ENCODE data around the gene ITGA8. TPM values are rescaled to one million over a fixed set of nuclear protein-coding genes. Genes with fewer than 3 reads are reported as not detected.

The ITGA8 gene
- total and polyA plus RNA-seq, 9 of the 15 experiments (the other 6 are each of a cell fraction or from before 2014, with no cell fraction given), result 0.01 to 0.07 (median 0.04) TPM; not detected in 5

DNA sequence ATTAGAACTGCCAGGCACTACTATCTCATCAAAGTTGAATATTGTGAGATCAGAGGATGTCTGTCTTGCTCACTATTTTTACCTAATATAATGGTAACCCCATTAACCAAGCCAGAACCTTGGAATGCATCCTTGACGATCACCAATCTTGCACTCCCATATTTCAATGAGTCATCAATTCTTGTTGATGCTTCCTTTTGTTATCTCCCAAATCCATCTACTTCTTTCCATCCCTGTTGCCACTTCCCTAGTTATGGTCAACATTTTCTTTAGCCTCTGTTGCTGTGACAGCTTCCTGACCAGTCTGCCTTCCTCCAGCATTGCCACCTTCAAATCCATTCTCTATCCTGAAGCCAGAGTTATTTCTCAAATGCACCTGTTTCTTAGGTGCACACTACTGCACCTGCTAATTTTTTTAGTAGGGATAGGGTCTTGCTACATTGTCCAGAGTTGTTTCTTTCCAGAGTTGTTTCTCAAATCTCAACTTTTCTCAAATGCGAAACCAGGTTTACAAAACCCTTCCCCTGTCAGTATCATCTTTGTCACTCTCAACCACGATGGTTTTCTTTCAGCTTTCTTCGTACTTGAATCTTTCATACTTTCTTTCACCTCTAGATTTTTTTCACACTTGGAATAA is 15.7 kb downstream of the ITGA8 start (continued):
- TF ChIP-seq NRF1 (conservative IDR thresholded peaks at IDR 0.05 in 1 of 2, IDR thresholded peaks at IDR 0.05 in 1 of 2) (peak in 1 of 2 experiments; percentile 0; a peak in 1 of 4 replicates), SIRT6 (IDR thresholded peaks at IDR 0.05; ENCODE audit: low read depth, low read length) (no peak), CREM (IDR thresholded peaks at IDR 0.05; ENCODE audit: low read depth) (no peak), COPS2 (conservative IDR thresholded peaks at IDR 0.05) (no peak), POLR2H (tag; IDR thresholded peaks at IDR 0.05; ENCODE audit: low read depth) (no peak), PURB (CRISPR knock-in tag; IDR thresholded peaks at IDR 0.05; ENCODE audit: low read depth) (no peak), RFX1 (IDR thresholded peaks at IDR 0.05) (0 out of 2 replicates have a peak, but pooled peaks have one; percentile 5), FOXP1 (CRISPR knock-in tag; IDR thresholded peaks at IDR 0.05) (no peak), GATAD2A (IDR thresholded peaks at IDR 0.05) (no peak), DMBX1 (CRISPR knock-in tag; IDR thresholded peaks at IDR 0.05; ENCODE audit: borderline replicate concordance) (peak; percentile 26; the same call in 1 of the 2 replicates), ZNF347 (CRISPR knock-in tag; IDR thresholded peaks at IDR 0.05; ENCODE audit: low read depth) (no peak), ZNF217 (CRISPR knock-in tag; IDR thresholded peaks at IDR 0.05) (no peak), POLR2G (IDR thresholded peaks at IDR 0.05; ENCODE audit: low read depth, low read length) (no peak), ETV6 (IDR thresholded peaks at IDR 0.05; ENCODE audit: borderline replicate concordance in 1 of 2, low read depth in 2 of 2, low read length in 1 of 2) (no peak), ETV6 (CRISPR knock-in tag; IDR thresholded peaks at IDR 0.05; ENCODE audit: borderline replicate concordance) (no peak), SPI1 (IDR thresholded peaks at IDR 0.05; ENCODE audit: borderline replicate concordance, low read depth, low read length) (peak; percentile 28; the same call in 1 of the 2 replicates), MAFG (tag; conservative IDR thresholded peaks at IDR 0.05) (peak; percentile 96), JUN (IDR thresholded peaks at IDR 0.05; ENCODE audit: borderline replicate concordance, low read depth, low read length) (0 out of 2 replicates have a peak, but pooled peaks have one; percentile 51), JUN (CRISPR knock-in tag; IDR thresholded peaks at IDR 0.05; ENCODE audit: borderline replicate concordance) (no peak), CTBP1 (IDR thresholded peaks at IDR 0.05; ENCODE audit: borderline replicate concordance) (no peak), HNRNPL (IDR thresholded peaks at IDR 0.05; ENCODE audit: low read depth, low read length) (no peak), BACH1 (tag; IDR thresholded peaks at IDR 0.05) (0 out of 2 replicates have a peak, but pooled peaks have one; percentile 29), CCNT2 (IDR thresholded peaks at IDR 0.05; ENCODE audit: borderline replicate concordance, extremely low read depth, insufficient read length, low read depth, low read length) (no peak)
- TF ChIP-seq, protein P1, sequence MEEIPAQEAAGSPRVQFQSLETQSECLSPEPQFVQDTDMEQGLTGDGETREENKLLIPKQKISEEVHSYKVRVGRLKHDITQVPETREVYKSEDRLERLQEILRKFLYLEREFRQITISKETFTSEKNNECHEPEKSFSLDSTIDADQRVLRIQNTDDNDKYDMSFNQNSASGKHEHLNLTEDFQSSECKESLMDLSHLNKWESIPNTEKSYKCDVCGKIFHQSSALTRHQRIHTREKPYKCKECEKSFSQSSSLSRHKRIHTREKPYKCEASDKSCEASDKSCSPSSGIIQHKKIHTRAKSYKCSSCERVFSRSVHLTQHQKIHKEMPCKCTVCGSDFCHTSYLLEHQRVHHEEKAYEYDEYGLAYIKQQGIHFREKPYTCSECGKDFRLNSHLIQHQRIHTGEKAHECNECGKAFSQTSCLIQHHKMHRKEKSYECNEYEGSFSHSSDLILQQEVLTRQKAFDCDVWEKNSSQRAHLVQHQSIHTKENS (CRISPR knock-in tag; IDR thresholded peaks at IDR 0.05), result no peak
- TF ChIP-seq, protein P2, sequence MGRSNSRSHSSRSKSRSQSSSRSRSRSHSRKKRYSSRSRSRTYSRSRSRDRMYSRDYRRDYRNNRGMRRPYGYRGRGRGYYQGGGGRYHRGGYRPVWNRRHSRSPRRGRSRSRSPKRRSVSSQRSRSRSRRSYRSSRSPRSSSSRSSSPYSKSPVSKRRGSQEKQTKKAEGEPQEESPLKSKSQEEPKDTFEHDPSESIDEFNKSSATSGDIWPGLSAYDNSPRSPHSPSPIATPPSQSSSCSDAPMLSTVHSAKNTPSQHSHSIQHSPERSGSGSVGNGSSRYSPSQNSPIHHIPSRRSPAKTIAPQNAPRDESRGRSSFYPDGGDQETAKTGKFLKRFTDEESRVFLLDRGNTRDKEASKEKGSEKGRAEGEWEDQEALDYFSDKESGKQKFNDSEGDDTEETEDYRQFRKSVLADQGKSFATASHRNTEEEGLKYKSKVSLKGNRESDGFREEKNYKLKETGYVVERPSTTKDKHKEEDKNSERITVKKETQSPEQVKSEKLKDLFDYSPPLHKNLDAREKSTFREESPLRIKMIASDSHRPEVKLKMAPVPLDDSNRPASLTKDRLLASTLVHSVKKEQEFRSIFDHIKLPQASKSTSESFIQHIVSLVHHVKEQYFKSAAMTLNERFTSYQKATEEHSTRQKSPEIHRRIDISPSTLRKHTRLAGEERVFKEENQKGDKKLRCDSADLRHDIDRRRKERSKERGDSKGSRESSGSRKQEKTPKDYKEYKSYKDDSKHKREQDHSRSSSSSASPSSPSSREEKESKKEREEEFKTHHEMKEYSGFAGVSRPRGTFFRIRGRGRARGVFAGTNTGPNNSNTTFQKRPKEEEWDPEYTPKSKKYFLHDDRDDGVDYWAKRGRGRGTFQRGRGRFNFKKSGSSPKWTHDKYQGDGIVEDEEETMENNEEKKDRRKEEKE (IDR thresholded peaks at IDR 0.05; ENCODE audit: borderline replicate concordance in 1 of 2, control insufficient read depth in 1 of 2, low read depth in 2 of 2, low read length in 1 of 2), result no peak
